Neural cell (in vitro differentiated cells): Measurements from ENCODE around the gene ARFGAP3. TPM values are rescaled to one million over a fixed set of nuclear protein-coding genes. Genes with fewer than 3 reads are reported as not detected.

Experiments used
- H2AFZ ChIP-seq: fragments of 200-600, 300-800 bp; sonication (generic), shearing (Covaris generic); 2 replicates; pipeline ENCODE4 v1.6.0; 2014; ENCODE audit warnings: low read depth, mild to moderate bottlenecking, antibody characterized with exemption, low read length, moderate library complexity
- H3F3A ChIP-seq: fragments of 200-600 bp; shearing (Covaris generic); 2 replicates; pipeline ENCODE4 v1.6.1; 2016; ENCODE audit warnings: mild to moderate bottlenecking, moderate library complexity, mixed read lengths, antibody characterized with exemption, low read length; ENCODE audit not compliant: insufficient read depth, poor library complexity, severe bottlenecking
- H3K27ac ChIP-seq: fragments of 200-600, 300-800 bp; sonication (generic), shearing (Covaris generic); 2 replicates; pipeline ENCODE4 v1.5.1; 2014; ENCODE audit warnings: mild to moderate bottlenecking, low read length, moderate library complexity
- H3K27me3 ChIP-seq: fragments of 300-800, 200-600 bp; sonication (generic), shearing (Covaris generic); 2 replicates; pipeline ENCODE4 v1.6.0; 2014; ENCODE audit warnings: mild to moderate bottlenecking, low read depth, low read length, moderate library complexity; ENCODE audit not compliant: insufficient read depth
- H3K36me3 ChIP-seq: fragments of 300-800, 200-600 bp; sonication (generic), shearing (Covaris generic); 2 replicates; pipeline ENCODE4 v1.5.1; 2014; ENCODE audit warnings: mild to moderate bottlenecking, antibody characterized with exemption, low read length, moderate library complexity; ENCODE audit not compliant: insufficient read depth
- H3K4me2 ChIP-seq: fragments of 300-800, 200-600 bp; sonication (generic), shearing (Covaris generic); 2 replicates; pipeline ENCODE4 v1.6.0; 2014; ENCODE audit warnings: mild to moderate bottlenecking, low read length
- H3K4me3 ChIP-seq: fragments of 300-800, 200-600 bp; sonication (generic), shearing (Covaris generic); 2 replicates; pipeline ENCODE4 v1.5.1; 2014; ENCODE audit warnings: mild to moderate bottlenecking, low read length, moderate library complexity
- H3K79me2 ChIP-seq: fragments of 200-600 bp; shearing (Covaris generic); replicated peaks from 2 replicates; pipeline ENCODE4 v1.6.0; 2014; ENCODE audit warnings: mild to moderate bottlenecking, low read length, moderate library complexity; ENCODE audit not compliant: insufficient read depth
- H3K9ac ChIP-seq: fragments of 300-800, 200-600 bp; sonication (generic), shearing (Covaris generic); 2 replicates; pipeline ENCODE4 v1.6.1; 2016; ENCODE audit warnings: mild to moderate bottlenecking, low read length, mixed read lengths
- H3K9me2 ChIP-seq: fragments of 200-600 bp; shearing (Covaris generic); 2 replicates; pipeline ENCODE4 v1.6.1; 2016; ENCODE audit warnings: mild to moderate bottlenecking, low read length, mixed read lengths; ENCODE audit not compliant: insufficient read depth
- H3K9me3 ChIP-seq: fragments of 200-600, 300-800 bp; sonication (generic), shearing (Covaris generic); 2 replicates; pipeline ENCODE4 v1.6.1; 2016; ENCODE audit warnings: mild to moderate bottlenecking, mixed run types, low read length, moderate library complexity, mixed read lengths
- H4K20me1 ChIP-seq: fragments of 200-600 bp; shearing (Covaris generic); 2 replicates; pipeline ENCODE4 v1.6.1; 2016; ENCODE audit warnings: mild to moderate bottlenecking, mixed run types; ENCODE audit not compliant: insufficient read depth
- CTCF ChIP-seq: fragments of 450-650 bp; IDR thresholded peaks from 2 replicates; pipeline ENCODE4 v1.5.1; 2014; ENCODE audit warnings: antibody characterized with exemption, mild to moderate bottlenecking, moderate library complexity; ENCODE audit not compliant: poor library complexity, severe bottlenecking
- EP300 ChIP-seq: fragments of 450-650 bp; conservative IDR thresholded peaks from 2 replicates; pipeline ENCODE4 v1.6.1; 2014; ENCODE audit warnings: antibody characterized with exemption, mild to moderate bottlenecking, moderate library complexity; ENCODE audit not compliant: poor library complexity, severe bottlenecking
- EZH2 ChIP-seq: fragments of 200-600, 300-800 bp; shearing (Covaris generic), sonication (generic); IDR thresholded peaks from 2 replicates; pipeline ENCODE4 v1.6.1; 2014; ENCODE audit warnings: antibody characterized with exemption, low read length, borderline replicate concordance, mild to moderate bottlenecking; ENCODE audit not compliant: insufficient read depth, poor library complexity, severe bottlenecking
- MXI1 ChIP-seq: fragments of 450-650 bp; conservative IDR thresholded peaks from 2 replicates; pipeline ENCODE4 v1.6.1; 2014; ENCODE audit warnings: antibody characterized with exemption, mild to moderate bottlenecking; ENCODE audit not compliant: poor library complexity, severe bottlenecking
- POLR2AphosphoS5 ChIP-seq: IDR thresholded peaks from 2 replicates; pipeline ENCODE4 v1.6.1; 2012
- RAD21 ChIP-seq: fragments of 450-650 bp; conservative IDR thresholded peaks from 2 replicates; pipeline ENCODE4 v1.6.1; 2014; ENCODE audit warnings: antibody characterized with exemption, mild to moderate bottlenecking, moderate library complexity
- REST ChIP-seq: IDR thresholded peaks from 2 replicates; pipeline ENCODE4 v1.6.1; 2012; ENCODE audit warnings: borderline replicate concordance
- SMC3 ChIP-seq: fragments of 450-650 bp; conservative IDR thresholded peaks from 2 replicates; pipeline ENCODE4 v1.6.1; 2014; ENCODE audit warnings: antibody characterized with exemption, mild to moderate bottlenecking, moderate library complexity; ENCODE audit not compliant: poor library complexity
- TAF1 ChIP-seq: IDR thresholded peaks from 2 replicates; pipeline ENCODE4 v1.6.1; 2012; ENCODE audit warnings: low read depth
- polyA plus RNA-seq: library from polyadenylated mRNA; depleted of rRNA; stranded (reverse); fragments of >200 nt; gene quantifications from 2 replicates; pipeline ENCODE4 v1.2.3, GENCODE V29; 2014

The ARFGAP3 gene
- polyA plus RNA-seq, 1 donor from 2014 or later: 80.7 TPM

GRCh38 chr22:42891696-42892095 is 34.6 kb upstream of the ARFGAP3 start:
- H3K9me3 ChIP-seq: no peaks in the 10 kb centered on the region
- H2AFZ ChIP-seq: no peak overlapping the region
- no peak overlapping the region for H3K9ac ChIP-seq
- TF ChIP-seq RAD21: no peak
- TF ChIP-seq SMC3: no peak
- TF ChIP-seq POLR2AphosphoS5: no peak
- no peak for TF ChIP-seq CTCF
- no peak for TF ChIP-seq MXI1
- TF ChIP-seq EP300: no peak
- no peaks in the 10 kb centered on the region for H3K79me2 ChIP-seq
- no peaks in the 10 kb centered on the region for H3K9me2 ChIP-seq
- no peaks in the 10 kb centered on the region for H3K36me3 ChIP-seq
- H3K27me3 ChIP-seq: no peaks in the 10 kb centered on the region
- no peaks in the 10 kb centered on the region for H3F3A ChIP-seq
- no peak overlapping the region for H3K27ac ChIP-seq
- no peak overlapping the region for H3K4me3 ChIP-seq
- H3K4me2 ChIP-seq: no peak overlapping the region
- no peaks in the 10 kb centered on the region for H4K20me1 ChIP-seq

GRCh38 chr22:42891008-42891407 is 33.9 kb upstream of the ARFGAP3 start:
- Histone ChIP-seq H3K27ac (no peak overlapping the region), H3F3A (no peaks in the 10 kb centered on the region), H3K4me2 (no peak overlapping the region), H3K9me2 (no peaks in the 10 kb centered on the region), H3K9ac (no peak overlapping the region), H3K4me3 (no peak overlapping the region), H4K20me1 (no peaks in the 10 kb centered on the region), H3K36me3 (no peaks in the 10 kb centered on the region), H3K27me3 (no peaks in the 10 kb centered on the region), H2AFZ (no peak overlapping the region), H3K9me3 (no peaks in the 10 kb centered on the region), H3K79me2 (no peaks in the 10 kb centered on the region)
- no peak for TF ChIP-seq POLR2AphosphoS5
- no peak for TF ChIP-seq EZH2
- no peak for TF ChIP-seq EP300
- TF ChIP-seq SMC3: no peak
- TF ChIP-seq RAD21: no peak
- no peak for TF ChIP-seq CTCF
- TF ChIP-seq MXI1: no peak
- TF ChIP-seq TAF1: no peak
- no peak for TF ChIP-seq REST
